Measurements from ENCODE around the gene C14orf132.
A peak's percentile ranks its signal among the peaks of the same experiment; 100 is the strongest.

C14orf132 gene

DNA sequence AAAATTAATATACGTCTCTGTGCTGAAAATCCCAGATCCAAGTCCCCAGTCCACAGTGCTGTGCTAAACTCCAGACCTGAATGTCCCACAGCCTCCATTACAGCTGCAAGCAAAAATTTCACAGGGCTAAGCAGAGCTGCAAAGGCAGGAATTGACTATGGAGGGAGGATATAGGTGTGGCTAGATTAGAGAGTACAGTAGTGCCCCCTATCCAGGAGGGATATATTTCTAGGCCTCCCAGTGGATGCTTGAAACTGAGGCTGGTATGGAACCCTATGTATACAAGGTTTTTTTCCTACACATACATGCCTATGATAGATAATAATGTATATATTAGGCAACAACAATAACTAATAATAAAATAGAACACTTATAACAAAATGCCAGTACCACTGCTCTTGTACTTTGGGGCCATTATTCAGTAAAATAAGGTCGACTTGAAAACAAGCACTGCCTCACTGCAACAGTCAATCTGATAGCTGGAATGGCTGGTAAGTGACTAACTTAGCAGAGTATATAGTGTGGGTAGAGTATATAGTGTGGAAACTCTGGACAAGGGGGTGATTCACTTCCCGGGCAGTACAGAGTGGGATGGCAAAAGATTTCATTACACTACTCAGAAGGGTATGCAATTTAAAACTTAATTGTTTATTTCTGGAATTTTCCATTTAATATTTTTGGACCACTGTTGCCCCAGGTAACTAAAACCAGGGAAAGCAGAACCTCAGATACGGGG is 82.7 kb downstream of the C14orf132 start:
- no peak for DNase-seq

DNA sequence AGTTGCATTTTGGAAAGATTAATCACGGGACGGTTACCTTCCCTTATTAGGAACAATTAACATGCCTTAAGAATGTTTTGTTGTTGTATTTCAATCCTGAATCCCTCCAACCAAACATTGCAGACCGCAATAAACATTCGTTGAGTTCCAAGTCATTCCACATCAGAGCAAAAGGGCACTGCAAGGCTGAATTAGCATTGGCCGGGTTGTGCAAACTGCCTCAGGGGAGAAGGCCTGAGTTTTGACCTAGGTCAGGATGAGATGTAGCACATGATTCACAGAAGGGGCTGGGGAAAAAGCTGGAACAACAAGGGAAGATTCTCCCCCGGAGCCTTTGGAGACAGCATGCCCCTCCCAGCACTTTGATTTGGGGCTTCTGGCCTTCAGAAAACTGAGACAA is 83.3 kb downstream of the C14orf132 start:
- DNase-seq: no peak

DNA sequence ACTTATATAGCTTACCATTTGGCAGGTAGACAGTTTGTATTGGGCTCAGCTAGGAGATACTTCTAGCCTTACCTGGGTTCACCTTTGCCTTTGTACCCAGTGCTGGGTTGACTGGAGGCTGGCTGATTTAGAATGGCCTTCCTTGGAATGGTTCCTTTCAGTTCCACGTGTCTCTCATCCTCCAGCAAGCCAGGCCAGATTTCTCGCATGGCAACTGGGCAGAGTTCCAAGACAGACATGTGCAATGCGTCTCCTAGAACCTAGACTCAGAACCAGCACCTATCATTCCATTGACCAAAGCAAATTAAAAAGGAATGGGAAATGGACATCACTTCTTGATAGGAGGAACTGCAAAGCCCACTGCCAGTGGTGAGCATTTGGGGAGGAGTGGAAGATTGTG is 86.4 kb downstream of the C14orf132 start:
- no peak for DNase-seq

DNA sequence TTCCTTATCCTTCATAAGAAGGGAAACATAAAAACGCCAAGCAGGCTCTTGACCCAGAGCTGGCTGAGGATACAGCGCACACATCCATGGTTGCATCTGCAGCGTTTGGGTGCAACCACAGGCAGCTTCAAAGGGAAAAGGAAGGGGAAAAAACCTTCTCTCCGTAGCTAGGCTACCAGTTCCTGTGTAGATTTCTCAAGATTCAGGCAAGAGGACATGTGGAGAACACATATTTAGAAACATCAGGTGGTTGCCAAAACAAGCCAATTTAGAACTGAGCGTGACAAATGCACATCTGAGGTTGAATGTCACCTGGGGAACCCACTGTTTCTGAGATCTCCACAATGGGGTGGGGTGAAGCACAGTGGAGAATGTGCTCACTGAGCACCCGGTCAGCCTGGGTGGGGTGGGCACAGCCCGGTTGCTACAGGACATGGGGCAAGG is 87.2 kb downstream of the C14orf132 start:
- DNase-seq: peak; percentile 64

DNA sequence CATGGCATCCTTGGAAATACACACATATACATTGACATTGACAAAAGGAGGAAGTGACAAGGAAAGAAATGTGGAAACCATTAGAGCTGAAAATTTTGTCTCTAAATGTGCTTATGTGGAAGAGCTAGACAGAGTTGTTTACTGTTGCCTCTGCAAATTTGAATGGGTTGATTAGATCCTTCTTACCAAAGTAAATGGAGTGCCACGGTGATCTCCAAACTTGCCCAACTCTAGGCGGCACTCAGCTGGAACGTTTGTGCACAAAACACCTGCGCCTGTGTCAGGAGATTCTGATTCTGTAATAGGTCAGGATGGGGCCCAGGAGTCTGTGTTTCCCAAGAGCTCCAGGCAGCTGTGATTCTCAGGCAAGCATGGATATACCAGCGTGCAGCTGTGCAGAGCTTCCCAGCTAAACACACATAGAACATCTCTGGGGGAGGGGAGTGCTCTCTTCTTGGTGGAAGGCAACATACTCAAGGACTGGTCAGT is 87.7 kb downstream of the C14orf132 start:
- DNase-seq: no peak

DNA sequence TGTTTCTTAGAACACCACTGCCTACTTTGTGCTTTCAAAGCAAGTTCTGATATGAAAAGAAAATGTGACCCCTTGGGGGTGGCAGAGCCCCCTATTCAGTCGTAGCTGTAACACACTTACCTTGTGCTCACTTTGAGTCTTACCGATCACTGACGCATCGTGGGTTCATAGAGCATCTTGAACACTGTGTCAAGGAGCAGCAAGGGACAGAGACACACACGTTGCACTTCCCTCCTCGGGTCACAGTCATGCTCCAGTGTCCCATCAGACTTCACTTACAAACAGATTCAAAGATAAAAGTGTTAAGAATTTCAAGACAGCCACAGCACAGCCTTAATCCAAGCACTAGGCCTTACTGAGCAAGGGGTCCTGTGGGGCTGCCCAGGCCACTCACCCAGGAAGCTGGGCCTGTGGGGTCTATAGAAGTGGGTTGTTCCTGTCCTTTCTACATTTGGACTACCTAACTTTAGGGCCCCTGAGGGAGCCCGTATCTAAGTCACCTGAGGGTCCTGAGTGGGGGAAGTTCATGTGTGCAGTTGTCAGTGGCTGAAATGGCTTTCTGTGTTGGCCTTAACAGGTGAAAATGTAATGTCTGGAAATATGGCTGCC is 90.1 kb downstream of the C14orf132 start:
- no peak for DNase-seq

DNA sequence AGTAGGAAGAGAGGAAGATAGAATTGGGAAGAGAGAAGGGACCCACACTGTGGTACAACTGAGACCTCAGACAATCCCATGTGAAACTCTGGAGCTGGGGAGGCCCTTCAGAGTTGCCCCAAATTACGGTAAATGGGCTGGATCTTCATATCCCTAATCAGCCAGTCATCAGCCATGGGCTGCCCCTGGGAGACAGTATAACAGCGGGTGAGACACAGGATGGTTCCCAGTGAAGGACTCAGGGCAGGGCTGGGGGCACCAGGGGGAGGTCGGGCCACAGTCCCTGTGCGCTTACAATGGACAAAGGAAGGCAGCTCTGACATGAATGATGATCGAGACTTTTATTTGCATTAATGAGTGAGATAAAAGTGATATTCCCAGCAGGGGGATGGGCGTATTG is 91.2 kb downstream of the C14orf132 start:
- no peak for DNase-seq

DNA sequence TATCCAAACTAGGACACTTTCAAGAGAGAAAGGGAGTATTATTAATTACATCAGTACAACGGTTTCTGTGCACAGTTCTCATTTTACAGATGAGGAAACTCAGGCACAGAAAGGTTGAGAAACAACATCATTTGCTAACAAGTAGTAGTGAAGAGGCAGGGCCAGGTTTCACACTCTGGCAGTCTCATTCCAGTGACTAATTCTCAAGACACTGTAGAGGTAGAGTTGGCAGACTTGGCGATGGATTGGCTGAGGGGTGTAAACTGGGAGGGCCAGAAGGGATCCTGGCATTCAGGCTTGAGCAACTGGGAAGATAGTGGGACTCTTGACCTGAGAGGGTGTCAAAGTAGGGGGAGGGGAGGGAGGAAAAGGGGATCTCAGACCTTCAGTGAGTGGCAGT is 91.7 kb downstream of the C14orf132 start:
- DNase-seq: no peak

DNA sequence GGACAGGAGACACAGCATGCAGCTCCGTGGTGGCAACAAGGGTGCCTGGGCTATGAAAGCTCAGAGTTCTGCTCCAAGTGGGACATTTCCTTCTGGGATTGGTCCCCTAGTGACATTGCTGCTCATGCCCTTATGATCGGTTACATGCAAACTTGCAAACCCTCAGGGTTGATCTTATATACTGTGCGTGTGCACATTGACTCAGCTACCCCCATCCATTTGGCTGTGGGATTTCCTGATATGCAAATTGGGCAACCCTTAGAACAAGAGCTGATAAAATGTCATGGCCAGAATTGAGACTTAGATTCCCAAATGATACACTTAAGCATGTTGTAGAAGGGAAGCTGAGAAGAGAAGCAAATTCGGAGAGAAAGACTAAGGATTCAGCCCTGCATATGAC is 92.7 kb downstream of the C14orf132 start:
- no peak for DNase-seq

DNA sequence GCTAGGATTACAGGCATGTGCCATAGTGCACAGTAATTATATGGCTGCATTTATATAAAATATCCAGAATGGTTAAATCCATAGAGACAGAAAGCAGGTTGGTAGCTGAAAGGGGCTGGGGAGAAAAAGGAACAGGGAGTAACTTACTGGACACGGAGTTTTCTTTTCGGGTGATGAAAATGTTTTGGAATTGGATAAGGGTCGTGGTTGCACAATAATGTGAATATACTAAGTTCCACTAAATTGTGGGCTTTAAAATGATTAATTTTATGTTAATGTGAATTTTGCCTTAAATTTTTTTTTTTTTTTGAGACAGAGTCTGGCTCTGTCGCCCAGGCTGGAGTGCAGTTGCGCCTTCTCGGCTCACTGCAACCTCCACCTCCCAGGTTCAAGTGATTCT is 95.3 kb downstream of the C14orf132 start:
- DNase-seq: no peak

DNA sequence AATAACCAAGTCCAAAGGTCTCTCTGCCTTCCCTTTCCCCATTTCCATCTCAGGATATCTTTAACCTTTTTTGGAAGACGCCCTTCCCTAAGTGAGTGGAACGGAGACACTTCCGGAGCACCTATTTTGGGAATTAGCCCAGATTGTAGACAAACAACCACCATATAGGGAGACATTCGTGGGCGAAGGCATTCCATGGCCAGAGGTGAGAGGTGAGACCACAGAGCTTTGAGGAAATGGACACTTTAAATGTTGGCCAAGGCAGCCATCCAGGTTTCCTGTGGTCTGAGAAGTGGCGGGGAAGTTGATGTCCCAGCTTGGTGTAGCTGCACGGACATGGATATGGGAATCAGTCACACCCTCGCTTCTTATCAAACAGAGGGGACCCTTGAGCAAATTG is 96.1 kb downstream of the C14orf132 start:
- no peak for DNase-seq

DNA sequence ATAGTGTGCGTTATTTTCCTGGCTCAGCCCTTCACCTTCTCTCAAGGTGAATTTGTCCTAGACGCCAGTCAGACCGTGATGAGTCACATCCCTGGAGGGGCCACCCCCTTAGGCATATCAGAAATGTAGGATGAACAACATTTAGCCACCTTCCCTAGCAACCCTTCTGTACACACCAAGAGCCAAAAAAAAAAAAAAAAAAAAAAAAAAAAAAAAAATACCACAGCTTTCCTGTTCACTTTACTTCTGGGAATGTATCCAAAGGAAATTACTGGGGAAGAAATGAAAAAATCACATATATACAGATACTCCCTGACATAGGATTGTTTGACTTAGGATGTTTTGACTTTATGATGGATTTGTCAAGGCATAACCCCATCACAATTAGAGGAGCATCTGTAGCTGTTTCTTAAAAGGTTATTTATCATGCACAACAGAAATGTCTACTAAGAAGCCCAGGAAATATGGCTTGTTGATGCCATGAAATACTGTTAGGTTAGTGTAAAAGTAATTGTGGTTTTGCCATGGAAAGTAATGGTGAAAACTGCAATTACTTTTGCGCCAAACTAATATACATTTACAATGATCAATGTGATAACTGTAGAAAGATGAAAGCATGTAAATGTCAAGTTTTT is 97.3 kb downstream of the C14orf132 start:
- DNase-seq: no peak

DNA sequence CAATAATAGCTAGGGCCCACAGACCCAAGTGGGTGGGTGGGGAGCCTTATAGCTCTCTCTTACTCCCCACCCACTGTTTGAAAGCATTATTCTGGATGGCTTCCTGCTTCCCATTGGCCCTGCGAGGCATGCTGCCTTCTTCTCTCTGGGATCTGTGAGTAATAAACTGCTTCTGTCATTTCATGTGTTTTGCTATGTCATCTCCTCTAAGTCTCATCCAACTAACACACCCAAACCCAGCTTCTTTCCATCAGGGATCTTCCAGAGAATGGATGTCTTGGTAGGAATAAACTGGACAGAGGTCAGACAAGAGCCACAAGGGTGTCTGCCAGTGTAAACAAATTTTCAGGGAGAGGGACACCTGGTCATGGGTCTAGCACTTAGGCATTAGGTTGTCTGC is 99.1 kb downstream of the C14orf132 start:
- DNase-seq: no peak

DNA sequence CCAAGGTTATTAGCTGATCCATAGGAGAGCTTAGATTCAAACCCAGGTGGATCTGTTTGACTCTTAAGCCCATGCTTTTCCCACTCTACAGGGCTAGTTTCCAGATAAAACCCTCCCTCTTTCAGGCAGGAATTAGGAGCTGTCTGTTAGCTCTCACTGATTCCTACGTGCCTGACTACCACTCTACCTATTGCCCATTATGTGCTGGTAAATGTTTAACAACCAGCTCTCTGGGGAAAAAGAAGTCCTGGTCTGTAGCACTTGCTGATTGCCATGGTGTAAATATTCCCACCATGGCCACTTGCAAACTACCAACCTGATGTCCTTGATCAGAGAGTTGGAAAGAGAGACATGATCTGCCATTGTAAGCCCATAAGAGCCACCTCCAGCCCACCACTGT is 100.0 kb downstream of the C14orf132 start:
- no peak for DNase-seq

DNA sequence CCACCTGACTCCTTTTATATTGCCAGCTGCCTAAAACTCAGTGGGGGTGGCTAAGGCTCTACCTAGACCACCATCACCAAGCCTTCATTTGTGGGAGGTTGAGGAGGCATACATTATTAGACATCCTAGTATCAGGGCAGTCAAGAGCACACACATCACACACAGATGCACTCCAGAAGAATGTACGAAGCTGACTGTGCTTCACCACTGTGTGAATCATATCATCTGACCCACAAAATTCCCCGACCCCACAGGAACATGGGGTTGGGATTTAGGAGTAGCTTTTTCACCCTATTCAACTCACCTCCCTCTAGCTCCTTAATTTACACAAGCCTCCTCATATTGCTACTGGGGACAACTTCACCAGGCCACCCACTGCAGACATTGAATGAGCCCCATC is 100.7 kb downstream of the C14orf132 start:
- no peak for DNase-seq

DNA sequence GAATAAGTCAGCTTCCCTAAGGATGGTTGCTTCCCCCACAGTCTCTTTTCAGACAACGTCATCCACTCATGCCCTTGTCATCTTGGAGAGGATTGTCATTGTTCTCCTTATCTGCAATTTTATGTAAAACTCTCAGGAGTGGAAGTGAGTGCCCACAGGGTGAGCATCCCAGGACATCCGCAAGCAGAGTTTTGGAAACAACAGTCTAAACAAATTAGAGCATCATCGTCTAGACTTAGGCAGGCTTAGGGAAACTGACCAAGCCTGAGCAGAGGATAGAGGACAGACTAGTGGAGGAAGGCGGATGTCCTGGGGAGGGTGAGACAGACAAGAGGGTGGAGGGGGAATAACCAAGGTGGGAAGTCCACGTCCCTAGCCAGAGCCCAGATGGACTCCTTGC is 101.8 kb downstream of the C14orf132 start:
- DNase-seq: no peak

Data from activated effector memory CD4-positive, alpha-beta T cell treated with anti-CD3 and anti-CD28 coated beads, Interleukin-2, amount 50 U/mL, for 16 hours (primary cell).